Panc1 (cell line): ENCODE measurements around the gene EPHB2.

Experiments used
- CTCF ChIP-seq: fragments of 450-650 bp; IDR thresholded peaks from 2 replicates; pipeline ENCODE4 v1.5.1; 2017; ENCODE audit warnings: mild to moderate bottlenecking
- POLR2AphosphoS5 ChIP-seq: IDR thresholded peaks from 2 replicates; pipeline ENCODE4 v1.6.1; 2012; ENCODE audit warnings: mild to moderate bottlenecking, low read depth, low read length, moderate library complexity
- REST ChIP-seq, 2 experiments: IDR thresholded peaks; 2 replicates each; pipeline ENCODE4 v1.6.1; 2011 to 2012; ENCODE audit warnings: low read depth in 2 of 2, control low read depth in 1 of 2, low read length in 1 of 2, mild to moderate bottlenecking in 1 of 2, moderate library complexity in 1 of 2; ENCODE audit not compliant: insufficient read depth in 1 of 2
- TCF7L2 ChIP-seq: IDR thresholded peaks from 2 replicates; pipeline ENCODE4 v1.6.1; 2011; ENCODE audit warnings: mild to moderate bottlenecking, low read depth, low read length, inconsistent platforms

GRCh38 chr1:22751124-22751531 lies 40.5 kb downstream of the EPHB2 start:
- TF ChIP-seq CTCF, result no peak
- no peak for TF ChIP-seq POLR2AphosphoS5
- no peak for TF ChIP-seq REST (IDR thresholded peaks at IDR 0.05; ENCODE audit: insufficient read depth in 1 of 2, low read depth in 2 of 2, low read length in 1 of 2)
- no peak for TF ChIP-seq TCF7L2
